Left forelimb (tissue), 1 donor: ENCODE data around the gene TRIM2.
"Not testable (repeated sequence)": the region's sequence is repeated elsewhere in the genome, so short reads cannot be mapped to it uniquely, and the experiment has no call there.

Experiments
- DNase-seq: peaks from one replicate; pipeline ENCODE4 v3.0.0-alpha.2; 2018; ENCODE audit warnings: low spot score

The TRIM2 gene

GRCh38 chr4:153189016-153189801 is 15.0 kb upstream of the TRIM2 start:
- DNase-seq = no peak

- no peak for DNase-seq
Observed at GRCh38 chr4:153191795-153192363, 12.4 kb upstream of the TRIM2 start.

DNA sequence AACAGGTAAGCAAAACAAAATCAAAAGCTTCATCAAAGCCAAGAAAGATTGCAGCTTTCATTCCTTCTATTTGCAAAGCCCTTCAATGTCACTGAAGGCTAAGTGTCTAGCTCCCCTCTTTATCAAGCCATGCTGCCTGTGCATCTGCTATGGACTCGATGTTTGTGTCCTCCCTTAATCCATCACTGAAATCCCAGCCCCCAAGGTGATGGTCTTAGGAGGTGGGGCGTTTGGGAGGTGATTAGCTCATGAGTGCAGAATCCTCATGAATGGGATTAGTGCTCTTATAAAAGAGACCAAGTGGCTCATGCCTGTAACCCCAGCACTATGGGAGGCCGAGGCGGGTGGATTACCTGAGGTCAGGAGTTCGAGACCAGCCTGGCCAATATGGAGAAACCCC is 6.9 kb upstream of the TRIM2 start:
- DNase-seq = no peak

GRCh38 chr4:153198719-153199118 is 5.5 kb upstream of the TRIM2 start:
- no peak for DNase-seq

- not testable (repeated sequence) for DNase-seq
Observed at GRCh38 chr4:153203746-153204145, 497 bp upstream of the TRIM2 start.

DNA sequence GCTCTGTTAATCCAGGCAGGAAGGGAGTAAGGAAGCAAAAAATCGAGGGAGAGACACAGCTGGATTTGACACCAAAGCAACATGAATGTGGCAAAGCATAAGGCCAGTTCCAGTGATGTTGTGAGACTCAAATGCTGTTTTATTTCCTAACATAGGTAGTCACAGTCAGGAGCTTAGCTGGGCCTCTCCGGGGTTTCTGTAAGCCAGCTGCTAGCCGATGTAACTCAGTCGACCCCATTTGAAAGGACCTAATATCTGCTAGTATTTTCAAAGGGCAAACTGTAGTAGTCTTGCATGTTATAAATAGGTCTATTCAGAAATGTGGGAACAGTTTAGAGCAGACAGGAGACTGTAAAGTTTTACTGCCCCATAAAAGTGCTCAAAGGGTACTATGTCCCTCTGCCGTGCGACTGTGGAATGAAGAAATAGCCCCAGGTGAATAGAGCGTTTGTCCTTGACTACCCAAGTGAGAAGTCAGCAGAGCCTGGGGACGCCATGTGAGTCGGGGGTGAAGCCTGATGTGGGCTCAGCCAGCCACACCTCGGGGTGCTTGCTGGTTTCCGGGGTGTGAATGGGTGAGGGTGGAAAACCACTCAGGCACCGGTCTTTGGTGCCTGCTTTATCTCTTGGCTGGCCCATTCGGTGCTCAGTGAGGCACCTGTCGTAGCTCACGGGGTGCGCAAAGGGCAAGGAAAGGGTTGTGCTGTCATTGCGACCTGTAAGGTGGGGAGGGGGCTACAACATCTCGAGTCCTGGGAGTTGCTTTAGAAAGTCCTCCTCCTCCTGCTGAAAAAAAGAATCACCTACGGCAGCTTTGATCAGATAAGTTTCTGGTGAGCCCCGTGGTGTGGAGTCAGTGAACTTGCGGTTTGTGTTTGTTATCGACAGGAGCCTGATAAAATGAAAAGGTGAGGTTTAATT is 745 bp downstream of the TRIM2 start:
- no peak for DNase-seq

DNA sequence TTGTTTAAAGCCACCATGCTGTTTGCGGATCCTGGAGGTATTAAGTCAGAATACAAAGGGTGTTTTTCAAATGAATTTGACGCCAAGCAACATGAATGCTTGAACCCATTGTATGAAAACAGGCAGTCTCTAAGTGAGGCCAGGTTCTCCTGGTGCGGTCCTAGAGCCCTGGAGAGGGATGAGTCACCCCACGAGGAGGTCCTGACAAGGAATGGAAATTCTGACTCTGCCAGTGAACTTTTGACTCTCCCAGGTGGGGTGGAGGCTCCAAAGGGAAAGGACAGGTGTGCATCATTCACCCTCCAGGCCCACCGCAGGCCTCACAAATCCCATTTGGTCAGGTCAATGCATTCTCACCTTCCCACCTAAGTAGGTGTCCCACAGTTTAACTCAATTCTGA is 1.5 kb downstream of the TRIM2 start:
- DNase-seq = no peak

GRCh38 chr4:153206534-153206933 is 2.3 kb downstream of the TRIM2 start:
- DNase-seq = no peak

DNA sequence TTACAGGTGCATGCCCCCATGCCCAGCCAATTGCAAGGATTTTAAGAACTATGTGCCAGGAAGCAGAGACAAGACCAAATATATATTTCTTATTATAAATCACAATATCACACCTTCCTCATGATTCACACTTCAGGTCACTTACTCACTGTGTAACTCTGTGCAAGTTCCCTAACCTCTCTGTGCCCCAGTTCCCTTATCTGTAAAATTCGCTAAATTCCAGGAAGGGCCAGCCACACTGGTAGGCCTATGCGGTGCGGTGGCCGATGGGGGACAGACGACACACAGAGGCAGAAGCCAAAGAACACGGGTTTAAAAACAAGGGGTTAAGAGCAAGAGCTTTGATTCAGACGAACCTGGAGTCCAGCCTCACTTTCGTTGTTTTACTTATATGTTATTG is 2.8 kb downstream of the TRIM2 start:
- DNase-seq = no peak

DNA sequence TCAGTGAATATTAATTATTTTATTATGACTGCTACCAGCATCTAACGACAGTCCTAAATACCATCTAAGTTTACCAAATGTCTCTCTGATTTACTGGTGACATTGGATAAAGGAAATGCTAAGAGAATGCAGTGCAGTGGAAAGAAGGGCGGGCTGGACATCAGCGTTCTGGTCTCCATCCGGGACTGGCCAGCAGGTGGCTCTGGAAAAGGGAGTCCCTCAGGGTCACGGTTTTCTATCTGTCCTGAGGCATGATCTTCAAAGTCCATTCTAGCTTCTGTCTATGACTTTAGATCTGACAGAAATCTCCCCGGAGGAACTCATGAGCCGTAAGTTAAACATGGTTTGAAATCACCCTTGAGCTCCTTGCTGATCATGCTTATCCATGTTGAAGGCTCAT is 3.3 kb downstream of the TRIM2 start:
- DNase-seq = no peak

DNA sequence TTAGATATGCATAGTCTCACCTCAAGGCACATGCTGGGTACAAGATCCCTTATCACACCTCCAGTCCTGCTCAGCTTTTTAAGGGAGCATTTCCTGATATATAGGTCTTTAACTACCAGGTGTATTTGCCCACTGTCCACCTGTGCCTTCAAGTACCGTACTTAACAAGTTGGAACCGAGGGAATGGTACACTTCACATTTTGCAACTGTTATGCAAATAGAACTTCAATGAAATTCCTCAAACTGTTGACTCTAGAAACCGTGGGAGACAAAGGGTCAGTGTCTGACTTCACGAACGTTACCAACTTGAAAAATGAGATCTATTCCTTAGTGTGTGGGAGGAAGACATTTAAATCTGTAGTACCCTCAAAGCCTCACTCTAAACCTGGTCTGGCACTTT is 5.2 kb downstream of the TRIM2 start:
- no peak for DNase-seq

DNA sequence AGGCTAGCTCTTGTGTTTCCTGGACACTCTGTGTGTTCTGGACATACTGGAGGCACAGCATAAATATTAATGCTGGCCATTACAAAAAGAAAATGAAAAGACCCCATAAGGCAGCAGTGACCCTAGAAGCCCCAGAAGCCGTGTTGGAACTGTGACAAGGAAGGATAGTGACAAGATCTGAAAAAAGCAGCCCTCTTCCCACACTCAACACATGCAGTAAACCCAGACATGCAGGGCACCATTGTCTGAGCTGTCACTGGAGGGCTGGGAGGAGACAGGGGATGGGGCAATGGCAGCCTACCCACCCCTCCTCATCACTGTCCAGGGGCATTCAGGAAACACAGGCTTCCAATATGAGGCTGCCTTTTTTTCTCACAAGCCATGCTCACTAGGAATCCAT is 6.5 kb downstream of the TRIM2 start:
- no peak for DNase-seq

DNA sequence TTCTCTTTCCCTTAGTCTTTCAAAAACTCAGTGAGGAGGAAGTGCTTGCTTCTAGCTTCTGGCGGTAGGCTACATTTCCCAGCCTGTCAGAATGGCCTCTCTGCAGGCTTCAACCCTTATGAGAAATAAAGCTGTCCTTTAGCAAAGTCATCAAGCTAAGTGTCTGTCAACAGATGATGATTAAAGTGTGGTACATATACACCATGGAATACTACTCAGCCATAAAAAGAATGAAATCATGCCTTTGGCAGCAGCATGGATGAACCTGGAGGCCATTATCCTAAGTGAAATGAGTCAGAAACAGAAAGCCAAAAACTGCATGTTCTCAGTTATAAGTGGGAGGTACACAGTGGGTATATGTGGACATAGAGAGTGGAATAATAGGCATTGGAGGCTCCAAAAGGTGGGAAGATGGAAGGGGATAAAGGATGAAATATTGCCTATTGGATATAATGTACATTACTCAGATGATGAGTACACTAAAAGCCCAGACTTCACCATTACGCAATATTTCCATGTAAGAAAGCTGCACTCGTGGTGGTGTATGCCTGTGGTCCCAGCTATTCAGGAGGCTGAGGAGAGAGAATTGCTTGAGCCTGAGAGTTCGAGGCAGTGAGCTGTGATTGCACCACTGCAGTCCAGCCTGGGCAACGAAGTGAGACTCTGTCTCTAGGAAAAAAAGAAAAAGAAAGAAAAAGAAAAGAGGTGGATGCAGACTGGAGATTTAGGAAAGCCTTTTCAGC is 7.9 kb downstream of the TRIM2 start:
- DNase-seq = no peak

DNA sequence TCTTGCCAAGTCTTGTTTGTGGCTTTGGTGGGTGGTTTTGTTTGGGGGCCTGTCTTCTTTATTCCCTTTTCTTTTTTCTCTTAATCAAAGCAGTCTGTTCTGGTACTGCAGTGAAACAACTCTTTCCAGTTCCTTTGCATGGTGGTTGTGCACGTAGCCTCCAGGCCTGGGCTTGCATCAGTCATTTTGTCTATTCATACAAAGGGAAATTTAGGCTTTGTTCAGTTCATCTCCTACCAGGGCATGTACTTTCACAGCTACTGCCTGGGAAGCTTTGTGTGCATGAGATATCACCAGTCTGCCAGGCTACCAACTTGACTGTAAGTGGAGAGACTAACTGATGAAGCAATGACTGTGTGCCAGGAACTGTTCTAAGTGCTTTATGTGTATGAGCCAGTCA is 8.5 kb downstream of the TRIM2 start:
- no peak for DNase-seq

DNA sequence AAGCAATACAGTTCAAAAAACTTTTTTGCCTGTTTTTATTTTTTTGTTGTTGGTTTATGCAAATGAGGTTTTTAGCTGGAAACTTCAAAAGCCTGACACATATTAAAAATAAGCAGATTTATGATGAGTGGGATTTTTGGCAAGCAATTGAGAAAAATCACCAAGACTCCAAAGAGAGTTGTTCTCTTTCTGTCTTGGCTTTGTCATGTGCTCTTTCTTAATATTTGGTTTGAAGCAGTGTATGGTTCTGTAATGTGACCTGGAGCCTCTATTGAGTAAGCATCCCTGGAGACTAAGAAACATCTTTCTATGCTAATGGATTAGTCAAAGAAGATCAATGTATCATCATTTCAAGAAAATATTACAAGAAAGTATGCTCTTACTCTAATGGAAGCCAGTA is 11.7 kb downstream of the TRIM2 start:
- no peak for DNase-seq

DNA sequence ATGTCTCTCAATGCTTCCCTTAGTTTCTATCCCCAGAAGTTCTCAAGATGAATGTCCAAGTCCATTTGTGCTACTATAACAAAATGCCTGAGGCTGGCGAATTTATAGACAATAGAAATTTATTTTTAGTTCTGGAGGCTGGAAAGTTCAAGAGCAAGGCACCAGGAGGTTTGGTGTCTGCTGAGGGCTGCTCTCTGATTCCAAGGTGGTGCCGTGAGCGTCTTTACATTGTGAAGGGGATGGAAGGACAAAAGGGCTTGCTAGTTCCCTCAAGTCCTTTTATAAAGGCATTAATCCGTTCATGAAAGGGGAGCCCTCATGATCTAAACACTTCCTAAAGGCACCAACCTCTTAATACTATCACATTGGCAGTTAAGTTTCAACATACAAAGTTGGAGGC is 12.3 kb downstream of the TRIM2 start:
- DNase-seq = no peak

GRCh38 chr4:153217440-153217839 is 13.2 kb downstream of the TRIM2 start:
- no peak for DNase-seq

DNA sequence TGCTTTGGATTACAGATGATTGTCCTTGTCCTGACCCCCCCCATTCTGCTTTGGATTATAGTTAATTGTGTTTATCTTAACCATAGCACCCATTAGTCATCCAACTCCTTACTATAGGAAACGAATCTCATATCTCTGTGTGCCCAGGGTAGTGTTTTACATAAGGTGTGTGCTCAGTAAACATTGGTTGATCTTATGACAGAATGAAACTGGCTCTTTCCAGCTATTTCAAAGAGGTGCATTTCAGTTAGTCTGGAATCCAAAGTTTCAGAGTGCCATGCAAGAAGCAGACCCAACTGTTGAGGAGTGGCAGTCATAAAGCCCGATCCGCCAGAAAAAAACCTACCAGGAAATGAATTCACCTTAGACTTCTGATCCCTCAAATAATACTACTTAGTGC is 14.7 kb downstream of the TRIM2 start:
- DNase-seq = no peak

GRCh38 chr4:153220682-153221395 is 16.6 kb downstream of the TRIM2 start:
- DNase-seq = no peak

DNA sequence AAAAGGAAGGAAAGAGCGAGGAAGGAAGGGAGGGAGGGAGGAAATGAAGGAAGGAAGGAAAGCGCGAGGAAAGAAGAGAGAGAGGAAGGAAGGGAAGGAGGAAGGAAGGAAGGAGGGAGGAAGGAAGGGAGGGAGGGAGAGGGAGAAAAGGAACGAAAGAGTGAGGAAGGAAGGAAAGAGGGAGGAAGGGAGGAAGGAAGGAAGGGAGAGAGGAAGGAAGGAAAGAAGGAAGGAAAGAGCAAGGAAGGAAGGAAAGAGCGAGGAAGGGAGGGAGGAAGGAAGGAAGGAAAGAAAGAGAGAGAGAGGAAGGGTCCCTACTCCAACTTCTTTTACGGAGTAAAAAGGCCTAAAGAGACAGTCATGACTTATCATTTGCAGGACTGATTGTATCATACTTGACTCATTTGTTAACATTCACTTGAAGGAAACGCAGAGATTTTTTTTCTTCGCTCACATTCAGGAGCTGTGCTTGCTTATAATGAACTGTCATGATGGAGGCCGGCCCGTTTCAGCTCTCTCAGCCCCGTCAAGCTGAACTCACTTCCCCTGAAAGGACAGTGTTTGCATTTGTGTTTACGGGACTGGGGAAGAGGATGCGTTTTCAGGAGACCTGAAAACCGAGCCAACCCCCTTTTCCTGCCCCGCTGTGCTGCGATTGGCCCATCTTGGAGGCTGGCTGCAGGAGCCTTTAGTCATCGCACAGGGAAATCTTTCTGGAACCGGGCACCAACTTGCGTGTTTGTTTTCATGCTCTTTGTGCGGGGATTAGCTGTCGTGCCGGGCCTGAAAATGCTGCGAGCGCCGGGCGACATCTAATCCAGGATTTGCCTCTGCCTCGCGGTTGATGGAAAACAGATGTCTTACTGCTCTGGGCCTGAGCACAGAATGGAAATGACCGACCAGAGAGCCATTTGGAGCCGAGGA is 17.8 kb downstream of the TRIM2 start:
- peak; percentile 85 for DNase-seq
